ENCODE measurements around the gene PRR23E. TPM values are rescaled to one million over a fixed set of nuclear protein-coding genes. Genes with fewer than 3 reads are reported as not detected.
A peak's percentile ranks its signal among the peaks of the same experiment; 100 is the strongest.

Gene PRR23E
- total and polyA plus RNA-seq, 4 donors: not detected

- 39 to 44% methylated on average over 14 of the region's 14 CpGs for WGBS, 2 donors
- Histone ChIP-seq H3K4me3 (no peak overlapping the region), H3K9me3 (ENCODE audit: control insufficient read depth in 4 of 4, insufficient read depth in 3 of 4, low read length in 3 of 4) (peaks cover 0 to 2% (median 0%) of the 10 kb centered on the region in 4 donors), H3K4me1 (ENCODE audit: control insufficient read depth in 5 of 5, insufficient read depth in 5 of 5, low read length in 5 of 5) (no peaks in the 10 kb centered on the region), H3K36me3 (ENCODE audit: control insufficient read depth in 4 of 4, insufficient read depth in 4 of 4, low read length in 4 of 4) (no peaks in the 10 kb centered on the region), H3K27ac (ENCODE audit: low read depth in 1 of 2, low read length in 1 of 2) (no peak overlapping the region), H3K27me3 (ENCODE audit: control insufficient read depth in 3 of 3, insufficient read depth in 3 of 3, low read length in 2 of 3) (peaks cover 0 to 3% (median 0%) of the 10 kb centered on the region in 3 donors), H3K9ac (ENCODE audit: insufficient read depth in 1 of 2, low read length in 2 of 2) (no peak overlapping the region)
- DNase-seq (no peak), ATAC-seq (ENCODE audit: insufficient read depth, low FRiP score) (no peak)
- no peak for TF ChIP-seq CTCF (IDR thresholded peaks at IDR 0.05; ENCODE audit: control extremely low read depth, extremely low read depth)
Measured at GRCh38 chr3:127157171-127157828, 35.6 kb upstream of the PRR23E start.

GRCh38 chr3:127158614-127159229, 34.2 kb upstream of the PRR23E start:
- H3K4me1 ChIP-seq (ENCODE audit: control insufficient read depth in 5 of 5, insufficient read depth in 5 of 5, low read length in 5 of 5): no peaks in the 10 kb centered on the region
- H3K27ac ChIP-seq (ENCODE audit: low read depth in 1 of 2, low read length in 1 of 2): no peak overlapping the region
- peak; percentile 36 to 59 (median 42) for DNase-seq
- 29 to 35% methylated on average over 10 of the region's 10 CpGs for WGBS, 2 donors
- no peaks in the 10 kb centered on the region for H3K36me3 ChIP-seq (ENCODE audit: control insufficient read depth in 4 of 4, insufficient read depth in 4 of 4, low read length in 4 of 4)
- H3K4me3 ChIP-seq: no peak overlapping the region
- no peak overlapping the region for H3K9ac ChIP-seq (ENCODE audit: insufficient read depth in 1 of 2, low read length in 2 of 2)
- H3K27me3 ChIP-seq (ENCODE audit: control insufficient read depth in 3 of 3, insufficient read depth in 3 of 3, low read length in 2 of 3): peaks cover 0 to 3% (median 0%) of the 10 kb centered on the region in 3 donors
- peaks cover 0 to 2% (median 0%) of the 10 kb centered on the region in 4 donors for H3K9me3 ChIP-seq (ENCODE audit: control insufficient read depth in 4 of 4, insufficient read depth in 3 of 4, low read length in 3 of 4)
- ATAC-seq (ENCODE audit: insufficient read depth, low FRiP score): no peak
- no peak for TF ChIP-seq CTCF (IDR thresholded peaks at IDR 0.05; ENCODE audit: control extremely low read depth, extremely low read depth)

GRCh38 chr3:127159543-127159942, 33.4 kb upstream of the PRR23E start:
- DNase-seq: no peak

More at GRCh38 chr3:127159543-127159942, 33.4 kb upstream of the PRR23E start:
- Histone ChIP-seq H3K4me3 (no peak overlapping the region), H3K27ac (ENCODE audit: low read depth in 1 of 2, low read length in 1 of 2) (no peak overlapping the region), H3K9ac (ENCODE audit: insufficient read depth in 1 of 2, low read length in 2 of 2) (no peak overlapping the region), H3K9me3 (ENCODE audit: control insufficient read depth in 4 of 4, insufficient read depth in 3 of 4, low read length in 3 of 4) (peaks cover 0 to 2% (median 0%) of the 10 kb centered on the region in 4 donors), H3K27me3 (ENCODE audit: control insufficient read depth in 3 of 3, insufficient read depth in 3 of 3, low read length in 2 of 3) (peaks cover 0 to 3% (median 0%) of the 10 kb centered on the region in 3 donors), H3K4me1 (ENCODE audit: control insufficient read depth in 5 of 5, insufficient read depth in 5 of 5, low read length in 5 of 5) (no peaks in the 10 kb centered on the region), H3K36me3 (ENCODE audit: control insufficient read depth in 4 of 4, insufficient read depth in 4 of 4, low read length in 4 of 4) (no peaks in the 10 kb centered on the region)
- no peak for ATAC-seq (ENCODE audit: insufficient read depth, low FRiP score)
- no peak for TF ChIP-seq CTCF (IDR thresholded peaks at IDR 0.05; ENCODE audit: control extremely low read depth, extremely low read depth)
- 36 to 48% methylated on average over 7 of the region's 7 CpGs for WGBS, 2 donors
